ENCODE data around the gene NTN4. TPM values are rescaled to one million over a fixed set of nuclear protein-coding genes. Genes with fewer than 3 reads are reported as not detected.

NTN4 gene
- under 1 TPM in 2 of 5 experiments, not detected in 3; 0.08 to 0.86 TPM for total RNA-seq
- polyA plus RNA-seq = not detected
- total RNA-seq = 0.67 reads per million

DNA sequence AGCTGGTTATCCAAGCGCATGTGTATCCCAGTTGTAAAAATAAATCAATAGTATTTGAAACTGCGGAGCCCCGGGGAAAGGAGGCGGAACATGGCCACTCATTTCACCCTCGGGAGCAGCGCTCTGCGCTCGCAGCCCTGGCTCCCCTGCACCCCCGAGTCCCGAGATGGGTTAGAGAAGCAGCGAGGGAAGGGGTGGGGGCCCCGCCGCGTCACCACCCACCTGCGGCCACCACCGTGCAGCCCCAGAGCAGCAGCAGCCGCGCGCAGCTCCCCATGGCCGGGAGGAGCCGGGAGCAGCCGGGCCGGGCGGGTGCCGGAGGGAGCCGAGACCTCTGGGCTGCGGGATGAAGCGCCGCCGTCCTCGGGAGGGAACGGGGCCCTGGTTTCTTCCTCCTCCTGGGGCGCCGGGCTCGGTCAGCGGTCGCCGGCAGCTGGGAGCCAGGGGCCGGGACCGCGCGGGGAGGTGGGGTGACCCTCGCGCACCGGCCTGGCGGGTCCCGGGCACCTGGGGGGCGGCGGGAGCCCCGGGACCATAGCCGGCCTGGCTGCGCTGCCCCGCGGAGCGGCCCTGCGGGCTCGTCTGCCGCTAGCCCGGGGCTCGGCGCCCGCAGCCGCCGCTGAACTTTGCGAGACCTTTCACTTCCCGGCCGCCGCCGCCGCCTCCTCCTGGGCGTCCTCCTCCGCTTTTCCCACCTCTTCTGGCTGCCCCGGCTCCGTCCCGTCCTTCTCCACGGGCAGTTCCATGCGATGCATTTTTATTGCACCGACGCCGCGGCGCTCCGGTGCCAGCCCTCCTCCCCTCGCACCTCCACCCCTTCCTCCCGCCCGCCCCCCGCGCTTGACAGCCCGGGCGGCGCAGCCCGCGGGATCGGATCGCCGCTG lies at the start of gene NTN4:
Gene NTN4 (minus strand): TSS at position 732 of the 884 bp plus-strand sequence. CDS start 455 bp downstream, at position 277.
- intact Hi-C loops (cut with micrococcal nuclease) = no loop called here
- CTCF ChIA-PET = no interaction called here
- Histone ChIP-seq H3K27me3 (ENCODE audit: control insufficient read depth in 2 of 2, insufficient read depth in 2 of 2, low read length in 2 of 2) (peaks cover 0 to 4% of the 10 kb centered on the region in 2 donors), H3K9me3 (ENCODE audit: control insufficient read depth in 2 of 3, low read length in 3 of 3) (no peaks in the 10 kb centered on the region), H3K4me3 (ENCODE audit: low read length) (peak within 1 kb of the TSS; percentile 51), H3K4me1 (ENCODE audit: control insufficient read depth in 2 of 2, insufficient read depth in 2 of 2, low read length in 2 of 2) (peaks cover 0 to 8% of the 10 kb centered on the region in 2 donors), H3K27ac (ENCODE audit: low read depth, low read length) (no peak within 1 kb of the TSS), H3K36me3 (ENCODE audit: control insufficient read depth in 2 of 3, insufficient read depth in 3 of 3, low read length in 3 of 3) (no peaks in the 10 kb centered on the region)
- DNase-seq (peak in 7 of 9 donors; percentile 2 to 39 (median 12)), ATAC-seq (peak; percentile 52)
- Mint-ChIP-seq H3K36me3 (no peaks in the 10 kb centered on the region), H3K27ac (peak within 1 kb of the TSS in 1 of 9 donors; percentile 30), H3K4me1 (peaks cover 6 to 22% (median 12%) of the 10 kb centered on the region in 7 donors), H3K9me3 (no peaks in the 10 kb centered on the region), H3K27me3 (peaks cover 55 to 87% (median 71%) of the 10 kb centered on the region in 5 donors), H3K4me3 (peak within 1 kb of the TSS; percentile 73 to 95 (median 84))
- POLR2A ChIA-PET = interaction anchor here (0.6 kb wide), 1 partner anchor 1118 kb away, joined by 3 read pairs; no protein-coding TSS in a partner anchor

DNA sequence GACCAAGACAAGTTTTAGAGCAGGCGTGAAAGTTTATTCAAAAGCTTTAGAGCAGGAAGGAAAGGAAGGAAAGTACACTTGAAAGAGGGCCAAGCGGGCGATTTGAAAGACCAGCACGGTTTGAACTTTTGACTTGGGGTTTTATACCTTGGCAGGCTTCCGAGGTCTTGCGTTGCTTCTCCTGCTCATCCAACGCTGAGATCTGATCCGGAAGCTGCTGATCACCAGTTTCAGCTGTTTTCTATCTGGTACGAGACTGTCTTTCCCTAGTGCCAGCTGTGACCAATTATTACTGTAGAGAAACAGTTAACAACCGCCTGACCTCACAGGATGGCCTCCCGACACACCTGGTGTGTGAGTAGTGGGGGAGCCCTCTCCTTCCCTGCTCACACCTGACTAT lies 47.6 kb upstream of the NTN4 start:
- Mint-ChIP-seq H3K27ac (no peak overlapping the region), H3K27me3 (peaks cover 12 to 23% (median 19%) of the 10 kb centered on the region in 5 donors), H3K36me3 (no peaks in the 10 kb centered on the region), H3K4me3 (peak overlapping the region in 5 of 10 donors; percentile 35 to 56 (median 48)), H3K9me3 (peaks cover 0 to 2% (median 0%) of the 10 kb centered on the region in 11 donors), H3K4me1 (peaks cover 0 to 10% (median 7%) of the 10 kb centered on the region in 7 donors)
- no peaks in the 10 kb centered on the region for H3K27me3 ChIP-seq (ENCODE audit: control insufficient read depth in 2 of 2, insufficient read depth in 2 of 2, low read length in 2 of 2)
- no peak overlapping the region for H3K4me3 ChIP-seq (ENCODE audit: low read length)
- POLR2A ChIA-PET = no interaction called here
- CTCF ChIA-PET = no interaction called here
- DNase-seq (no peak), ATAC-seq (no peak)
- intact Hi-C loops (cut with micrococcal nuclease) = no loop called here
- H3K36me3 ChIP-seq (ENCODE audit: control insufficient read depth in 2 of 3, insufficient read depth in 3 of 3, low read length in 3 of 3) = no peaks in the 10 kb centered on the region
- no peak overlapping the region for H3K27ac ChIP-seq (ENCODE audit: low read depth, low read length)
- H3K4me1 ChIP-seq (ENCODE audit: control insufficient read depth in 2 of 2, insufficient read depth in 2 of 2, low read length in 2 of 2) = no peaks in the 10 kb centered on the region
- no peaks in the 10 kb centered on the region for H3K9me3 ChIP-seq (ENCODE audit: control insufficient read depth in 2 of 3, low read length in 3 of 3)

DNA sequence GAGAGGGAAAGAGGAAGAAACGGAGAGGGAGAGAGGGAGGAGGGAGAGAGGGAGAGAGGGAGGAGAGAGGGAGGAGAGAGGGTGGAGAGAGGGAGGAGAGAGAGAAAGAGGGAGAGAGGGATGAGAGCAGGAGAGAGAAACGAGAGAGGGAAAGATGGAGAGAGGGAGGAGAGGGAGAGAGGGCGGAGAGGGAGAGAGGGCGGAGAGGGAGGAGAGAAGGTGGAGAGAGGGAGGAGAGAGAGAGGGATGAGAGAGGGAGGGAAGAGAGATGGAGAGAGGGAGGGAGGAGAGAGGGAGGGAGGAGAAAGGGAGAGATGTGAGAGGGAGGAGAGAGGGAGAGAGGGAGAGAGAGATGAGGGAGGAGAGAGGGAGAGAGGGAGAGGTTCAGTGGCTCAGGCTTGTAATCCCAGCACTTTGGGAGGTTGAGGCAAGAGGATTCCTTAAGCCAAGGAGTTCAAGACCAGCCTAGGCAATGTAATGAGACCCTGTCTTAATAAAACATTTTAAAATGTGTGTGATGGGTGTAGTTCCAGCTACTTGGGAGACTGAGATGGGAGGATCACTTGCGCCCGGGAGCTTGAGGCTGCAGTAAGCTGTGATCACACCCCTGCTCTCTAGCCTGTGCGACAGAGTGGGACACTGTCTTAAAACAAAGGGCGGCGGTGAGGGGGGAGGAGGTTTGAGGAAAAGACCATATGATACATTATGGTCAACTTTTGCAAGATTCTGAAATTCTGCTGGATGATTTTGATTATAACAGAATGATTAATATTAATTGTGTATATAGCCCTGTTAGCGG lies 46.9 kb upstream of the NTN4 start:
- ChIA-PET CTCF (no interaction called here), POLR2A (no interaction called here)
- Histone ChIP-seq H3K9me3 (ENCODE audit: control insufficient read depth in 2 of 3, low read length in 3 of 3) (no peaks in the 10 kb centered on the region), H3K4me3 (ENCODE audit: low read length) (no peak overlapping the region), H3K36me3 (ENCODE audit: control insufficient read depth in 2 of 3, insufficient read depth in 3 of 3, low read length in 3 of 3) (no peaks in the 10 kb centered on the region), H3K4me1 (ENCODE audit: control insufficient read depth in 2 of 2, insufficient read depth in 2 of 2, low read length in 2 of 2) (no peaks in the 10 kb centered on the region), H3K27ac (ENCODE audit: low read depth, low read length) (no peak overlapping the region), H3K27me3 (ENCODE audit: control insufficient read depth in 2 of 2, insufficient read depth in 2 of 2, low read length in 2 of 2) (no peaks in the 10 kb centered on the region)
- DNase-seq (no peak), ATAC-seq (no peak)
- Mint-ChIP-seq H3K4me1 (peaks cover 0 to 10% (median 7%) of the 10 kb centered on the region in 7 donors), H3K36me3 (no peaks in the 10 kb centered on the region), H3K9me3 (no peaks in the 10 kb centered on the region), H3K27me3 (peaks cover 10 to 25% (median 15%) of the 10 kb centered on the region in 5 donors), H3K4me3 (peak overlapping the region in 2 of 10 donors; percentile 35 to 50), H3K27ac (no peak overlapping the region)
- intact Hi-C loops (cut with micrococcal nuclease) = no loop called here

DNA sequence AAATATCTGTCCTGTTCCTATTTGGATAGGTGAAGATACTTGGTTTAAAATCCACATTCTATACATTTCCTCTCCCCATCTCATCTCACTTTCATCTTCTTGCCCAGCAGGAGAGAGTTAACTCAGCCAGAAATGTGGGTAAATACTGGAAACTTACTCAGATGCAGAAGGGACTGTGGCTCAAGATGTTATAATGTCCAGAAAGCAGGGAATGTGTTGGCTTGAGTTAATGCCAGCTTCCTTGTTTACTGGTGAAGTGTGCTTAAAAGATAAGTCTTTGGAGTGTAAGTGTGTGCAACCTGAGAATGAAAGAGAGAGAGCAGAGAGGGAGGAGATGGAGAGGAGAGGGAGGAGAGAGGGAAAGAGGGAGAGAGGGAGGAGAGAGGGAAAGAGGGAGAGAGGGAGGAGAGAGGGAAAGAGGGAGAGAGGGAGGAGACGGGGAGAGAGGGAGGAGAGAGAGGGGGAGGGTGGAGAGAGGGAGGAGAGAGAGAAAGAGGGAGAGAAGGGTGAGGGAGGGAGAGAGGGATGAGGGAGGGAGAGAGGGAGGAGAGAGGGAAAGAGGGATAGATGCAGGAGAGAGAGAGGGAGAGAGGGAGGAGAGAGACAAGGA lies 46.2 kb upstream of the NTN4 start:
- no peak for DNase-seq
- intact Hi-C loops (cut with micrococcal nuclease) = no loop called here
- ChIA-PET CTCF (no interaction called here), POLR2A (no interaction called here)
- Mint-ChIP-seq H3K9me3 (no peaks in the 10 kb centered on the region), H3K4me3 (no peak overlapping the region), H3K27me3 (peaks cover 14 to 29% (median 20%) of the 10 kb centered on the region in 5 donors), H3K27ac (no peak overlapping the region), H3K36me3 (no peaks in the 10 kb centered on the region), H3K4me1 (peaks cover 0 to 10% (median 7%) of the 10 kb centered on the region in 7 donors)
- H3K27ac ChIP-seq (ENCODE audit: low read depth, low read length) = no peak overlapping the region
- no peak overlapping the region for H3K4me3 ChIP-seq (ENCODE audit: low read length)
- H3K27me3 ChIP-seq (ENCODE audit: control insufficient read depth in 2 of 2, insufficient read depth in 2 of 2, low read length in 2 of 2) = no peaks in the 10 kb centered on the region
- no peaks in the 10 kb centered on the region for H3K36me3 ChIP-seq (ENCODE audit: control insufficient read depth in 2 of 3, insufficient read depth in 3 of 3, low read length in 3 of 3)
- H3K4me1 ChIP-seq (ENCODE audit: control insufficient read depth in 2 of 2, insufficient read depth in 2 of 2, low read length in 2 of 2) = no peaks in the 10 kb centered on the region
- ATAC-seq = no peak
- H3K9me3 ChIP-seq (ENCODE audit: control insufficient read depth in 2 of 3, low read length in 3 of 3) = no peaks in the 10 kb centered on the region

DNA sequence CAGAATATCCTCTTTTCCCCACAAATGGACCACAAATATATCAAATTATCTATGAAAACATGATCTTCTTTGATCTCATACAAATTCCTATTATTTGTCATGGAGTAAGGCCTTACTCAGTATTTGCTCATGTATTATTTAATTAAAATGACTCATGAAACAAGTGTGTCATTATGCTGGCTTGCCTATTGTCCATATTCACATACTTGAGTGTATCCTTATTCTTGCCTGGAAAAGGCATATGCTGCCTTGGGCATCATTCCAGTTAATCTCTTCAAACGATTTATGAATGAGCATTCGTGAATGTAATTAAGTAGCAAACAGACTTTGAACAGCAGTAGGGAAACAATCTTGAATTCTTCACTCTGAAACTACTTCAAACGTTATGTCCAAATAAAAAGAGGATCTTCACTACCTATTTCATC lies 45.6 kb upstream of the NTN4 start:
- no peak for ATAC-seq
- no peaks in the 10 kb centered on the region for H3K9me3 ChIP-seq (ENCODE audit: control insufficient read depth in 2 of 3, low read length in 3 of 3)
- POLR2A ChIA-PET = no interaction called here

DNA sequence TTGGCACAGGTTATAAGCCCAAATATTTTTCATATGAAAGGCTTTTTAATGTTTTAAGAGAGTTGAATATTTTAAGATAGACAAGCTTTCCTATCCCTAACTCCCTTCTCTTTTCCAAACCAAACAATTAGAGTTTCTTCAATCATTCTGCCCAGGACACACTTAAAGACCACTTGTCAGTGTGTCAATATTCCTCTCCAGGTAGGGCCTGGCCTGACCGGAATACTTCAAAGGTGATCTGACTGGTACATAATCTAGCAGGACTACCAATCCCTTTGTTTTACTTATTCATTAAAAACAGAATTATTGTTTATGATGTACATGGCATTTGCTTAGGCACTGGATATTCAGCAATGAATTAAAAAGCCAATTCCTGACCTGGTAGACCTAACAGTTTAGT lies 44.0 kb upstream of the NTN4 start:
- Histone ChIP-seq H3K36me3 (ENCODE audit: control insufficient read depth in 2 of 3, insufficient read depth in 3 of 3, low read length in 3 of 3) (no peaks in the 10 kb centered on the region), H3K27me3 (ENCODE audit: control insufficient read depth in 2 of 2, insufficient read depth in 2 of 2, low read length in 2 of 2) (no peaks in the 10 kb centered on the region), H3K4me3 (ENCODE audit: low read length) (no peak overlapping the region), H3K4me1 (ENCODE audit: control insufficient read depth in 2 of 2, insufficient read depth in 2 of 2, low read length in 2 of 2) (no peaks in the 10 kb centered on the region), H3K9me3 (ENCODE audit: control insufficient read depth in 2 of 3, low read length in 3 of 3) (no peaks in the 10 kb centered on the region), H3K27ac (ENCODE audit: low read depth, low read length) (no peak overlapping the region)
- intact Hi-C loops (cut with micrococcal nuclease) = no loop called here
- no peak for DNase-seq
- no peak overlapping the region for H3K27ac Mint-ChIP-seq
- no peak overlapping the region for H3K4me3 Mint-ChIP-seq
- H3K4me1 Mint-ChIP-seq = peaks cover 0 to 10% (median 7%) of the 10 kb centered on the region in 7 donors
- H3K9me3 Mint-ChIP-seq = no peaks in the 10 kb centered on the region
- peaks cover 19 to 40% (median 31%) of the 10 kb centered on the region in 5 donors for H3K27me3 Mint-ChIP-seq
- ATAC-seq = no peak
- ChIA-PET CTCF (no interaction called here), POLR2A (no interaction called here)
- H3K36me3 Mint-ChIP-seq = no peaks in the 10 kb centered on the region

More for the DNA sequence above, 45.6 kb upstream of the NTN4 start:
- H3K27me3 ChIP-seq (ENCODE audit: control insufficient read depth in 2 of 2, insufficient read depth in 2 of 2, low read length in 2 of 2) = no peaks in the 10 kb centered on the region
- no peak overlapping the region for H3K4me3 Mint-ChIP-seq
- CTCF ChIA-PET = no interaction called here
- no peak overlapping the region for H3K27ac Mint-ChIP-seq
- H3K4me3 ChIP-seq (ENCODE audit: low read length) = no peak overlapping the region
- no peaks in the 10 kb centered on the region for H3K36me3 Mint-ChIP-seq
- intact Hi-C loops (cut with micrococcal nuclease) = no loop called here
- no peak overlapping the region for H3K27ac ChIP-seq (ENCODE audit: low read depth, low read length)
- H3K4me1 ChIP-seq (ENCODE audit: control insufficient read depth in 2 of 2, insufficient read depth in 2 of 2, low read length in 2 of 2) = no peaks in the 10 kb centered on the region
- peaks cover 14 to 29% (median 22%) of the 10 kb centered on the region in 5 donors for H3K27me3 Mint-ChIP-seq
- no peak for DNase-seq
- peaks cover 0 to 10% (median 7%) of the 10 kb centered on the region in 7 donors for H3K4me1 Mint-ChIP-seq
- no peaks in the 10 kb centered on the region for H3K36me3 ChIP-seq (ENCODE audit: control insufficient read depth in 2 of 3, insufficient read depth in 3 of 3, low read length in 3 of 3)
- no peaks in the 10 kb centered on the region for H3K9me3 Mint-ChIP-seq
